Esophagus (tissue), 2 donors: Measurements from ENCODE around the gene SUCO. TPM values are rescaled to one million over a fixed set of nuclear protein-coding genes. Genes with fewer than 3 reads are reported as not detected.

ENCODE experiments used
- H3K27ac ChIP-seq, 2 donors: one replicate each; pipeline ENCODE4 v1.5.1; 2013; ENCODE audit warnings: low read depth in 2 of 2, mild to moderate bottlenecking in 2 of 2, inconsistent platforms in 1 of 2, low read length in 1 of 2, moderate library complexity in 1 of 2
- H3K27me3 ChIP-seq, 2 donors: one replicate each; pipeline ENCODE4 v1.6.1; 2013; ENCODE audit warnings: low read length in 2 of 2, control low read depth in 1 of 2, mild to moderate bottlenecking in 1 of 2; ENCODE audit not compliant: insufficient read depth in 2 of 2, control insufficient read depth in 1 of 2
- H3K36me3 ChIP-seq, 2 donors: one replicate each; pipeline ENCODE4 v1.6.1; 2013; ENCODE audit warnings: low read length in 1 of 2; ENCODE audit not compliant: control insufficient read depth in 2 of 2, insufficient read depth in 2 of 2
- H3K4me1 ChIP-seq, 2 donors: one replicate each; pipeline ENCODE4 v1.6.1; 2013; ENCODE audit warnings: low read length in 1 of 2; ENCODE audit not compliant: control insufficient read depth in 2 of 2, insufficient read depth in 2 of 2
- H3K4me3 ChIP-seq, 2 donors: one replicate each; pipeline ENCODE4 v1.5.1; 2013; ENCODE audit warnings: low read length in 2 of 2, mild to moderate bottlenecking in 2 of 2, low read depth in 1 of 2, moderate library complexity in 1 of 2
- H3K9me3 ChIP-seq, 2 donors: one replicate each; pipeline ENCODE4 v1.6.1; 2013; ENCODE audit warnings: mild to moderate bottlenecking in 2 of 2, low read depth in 1 of 2, low read length in 1 of 2, moderate library complexity in 1 of 2; ENCODE audit not compliant: control insufficient read depth in 2 of 2, insufficient read depth in 1 of 2
- WGBS, 2 donors: extraction: QIAGEN DNeasy Blood & Tissue Kit; methylation state at CpG; one replicate each; pipeline ENCODE4 v1.1.7; 2013; 5-methylcytosine and 5-hydroxymethylcytosine counted together
- polyA plus RNA-seq, 2 donors: library from polyadenylated mRNA; stranded (reverse); fragments of 200-250 nt; gene quantifications; one replicate each; pipeline ENCODE4 v1.2.3, GENCODE V29; 2013
- donor health status: healthy with polysubstance abuse.
- donor health status: Bipolar disorder and iron deficiency.

SUCO gene
- polyA plus RNA-seq, 2 donors, result 4.9 to 10.9 TPM

- Histone ChIP-seq H3K9me3 (no peaks in the 10 kb centered on the region), H3K4me3 (no peak overlapping the region), H3K27me3 (no peaks in the 10 kb centered on the region), H3K36me3 (no peaks in the 10 kb centered on the region), H3K27ac (no peak overlapping the region), H3K4me1 (no peaks in the 10 kb centered on the region)
Measured at GRCh38 chr1:172512591-172512990, 20.4 kb upstream of the SUCO start.

- H3K27me3 ChIP-seq, result no peaks in the 10 kb centered on the region
- no peaks in the 10 kb centered on the region for H3K4me1 ChIP-seq
- H3K9me3 ChIP-seq, result no peaks in the 10 kb centered on the region
- H3K36me3 ChIP-seq, result no peaks in the 10 kb centered on the region
- H3K4me3 ChIP-seq, result no peak overlapping the region
- H3K27ac ChIP-seq, result no peak overlapping the region
Measured at GRCh38 chr1:172513479-172513878, 19.5 kb upstream of the SUCO start.

DNA sequence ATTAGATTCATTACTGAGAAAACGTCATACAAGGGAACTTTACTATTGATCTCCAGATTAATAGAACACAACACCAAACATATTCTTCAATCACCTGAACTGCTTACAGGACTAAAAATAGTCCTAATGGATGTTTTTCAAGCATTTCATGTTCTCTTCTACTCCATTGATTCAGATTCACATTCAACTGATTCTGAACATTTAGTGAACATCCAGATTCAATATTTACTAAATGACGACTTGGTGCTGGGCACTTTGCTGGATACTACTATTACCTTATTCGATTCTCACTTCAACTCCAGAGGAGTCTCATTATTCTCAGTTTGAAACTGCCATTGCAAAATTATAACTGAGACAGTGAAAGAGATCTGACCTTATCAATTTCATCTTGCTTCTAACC is 18.8 kb upstream of the SUCO start:
- Histone ChIP-seq H3K9me3 (no peaks in the 10 kb centered on the region), H3K27ac (no peak overlapping the region), H3K27me3 (no peaks in the 10 kb centered on the region), H3K36me3 (no peaks in the 10 kb centered on the region), H3K4me1 (no peaks in the 10 kb centered on the region), H3K4me3 (no peak overlapping the region)
- 77 to 90% methylated on average over 3 of the region's 3 CpGs for WGBS, 2 donors

- no peaks in the 10 kb centered on the region for H3K4me1 ChIP-seq
- H3K36me3 ChIP-seq, result no peaks in the 10 kb centered on the region
- H3K9me3 ChIP-seq, result no peaks in the 10 kb centered on the region
- no peak overlapping the region for H3K4me3 ChIP-seq
- no peak overlapping the region for H3K27ac ChIP-seq
- H3K27me3 ChIP-seq, result no peaks in the 10 kb centered on the region
Measured at GRCh38 chr1:172515436-172515835, 17.5 kb upstream of the SUCO start.

DNA sequence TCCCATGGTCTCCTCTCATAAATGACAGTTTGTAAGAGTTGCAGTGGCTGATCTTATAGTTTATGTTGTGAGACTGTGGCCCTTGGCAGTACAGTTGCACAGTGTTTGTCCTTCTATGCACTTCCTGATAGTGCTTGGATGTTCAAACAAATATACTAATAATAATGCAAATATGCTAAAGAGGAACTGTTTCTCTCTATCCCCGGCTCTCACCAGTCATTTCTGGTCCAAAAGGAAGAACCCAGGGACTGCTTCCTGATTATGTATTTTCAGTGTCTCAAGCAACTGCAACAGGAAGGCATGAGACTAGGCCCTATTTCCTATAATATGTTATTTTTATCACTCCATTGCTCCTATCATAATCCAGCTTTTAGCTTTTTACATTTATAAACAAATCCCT is 17.0 kb upstream of the SUCO start:
- Histone ChIP-seq H3K4me3 (no peak overlapping the region), H3K27ac (no peak overlapping the region), H3K9me3 (no peaks in the 10 kb centered on the region), H3K27me3 (no peaks in the 10 kb centered on the region), H3K4me1 (no peaks in the 10 kb centered on the region), H3K36me3 (no peaks in the 10 kb centered on the region)
- 67 to 69% methylated on average over 1 of the region's 1 CpG for WGBS, 2 donors

- Histone ChIP-seq H3K27ac (no peak overlapping the region), H3K4me3 (no peak overlapping the region), H3K9me3 (no peaks in the 10 kb centered on the region), H3K27me3 (no peaks in the 10 kb centered on the region), H3K4me1 (no peaks in the 10 kb centered on the region), H3K36me3 (no peaks in the 10 kb centered on the region)
- 79 to 88% methylated on average over 1 of the region's 1 CpG for WGBS, 2 donors
Measured at GRCh38 chr1:172517081-172517480, 15.9 kb upstream of the SUCO start.

- Histone ChIP-seq H3K36me3 (no peaks in the 10 kb centered on the region), H3K27ac (no peak overlapping the region), H3K27me3 (no peaks in the 10 kb centered on the region), H3K4me3 (no peak overlapping the region), H3K4me1 (no peaks in the 10 kb centered on the region), H3K9me3 (no peaks in the 10 kb centered on the region)
- WGBS, 2 donors, result 83 to 93% methylated on average over 4 of the region's 4 CpGs
Measured at GRCh38 chr1:172517545-172517944, 15.4 kb upstream of the SUCO start.

GRCh38 chr1:172529304-172529703 is 3.6 kb upstream of the SUCO start:
- no peaks in the 10 kb centered on the region for H3K4me1 ChIP-seq
- H3K27ac ChIP-seq, result no peak overlapping the region
- H3K4me3 ChIP-seq, result no peak overlapping the region
- no peaks in the 10 kb centered on the region for H3K36me3 ChIP-seq
- 79 to 84% methylated on average over 4 of the region's 4 CpGs for WGBS, 2 donors
- H3K9me3 ChIP-seq, result no peaks in the 10 kb centered on the region
- H3K27me3 ChIP-seq, result no peaks in the 10 kb centered on the region

GRCh38 chr1:172530000-172530399 is 3.0 kb upstream of the SUCO start:
- no peaks in the 10 kb centered on the region for H3K9me3 ChIP-seq
- WGBS, 2 donors, result 64% methylated on average over 2 of the region's 2 CpGs

GRCh38 chr1:172531412-172532182 is 1.4 kb upstream of the SUCO start:
- Histone ChIP-seq H3K9me3 (no peaks in the 10 kb centered on the region), H3K27ac (peak overlapping the region; percentile 94 to 96), H3K36me3 (no peaks in the 10 kb centered on the region), H3K27me3 (no peaks in the 10 kb centered on the region), H3K4me1 (no peaks in the 10 kb centered on the region), H3K4me3 (peak overlapping the region; percentile 65 to 87)
- WGBS, 2 donors, result 4 to 6% methylated on average over 11 of the region's 11 CpGs

More at GRCh38 chr1:172530000-172530399, 3.0 kb upstream of the SUCO start:
- Histone ChIP-seq H3K27ac (no peak overlapping the region), H3K27me3 (no peaks in the 10 kb centered on the region), H3K4me3 (no peak overlapping the region), H3K4me1 (no peaks in the 10 kb centered on the region), H3K36me3 (no peaks in the 10 kb centered on the region)
